IPS DF 19.7 (cell line): Measurements from ENCODE around the gene GUCY2D.

Experiments used
- DNase-seq: peaks from one replicate; pipeline ENCODE4 v3.0.0-alpha.2; 2013; ENCODE audit warnings: low read depth, low spot score

GUCY2D gene

GRCh38 chr17:7992516-7992915, 9.9 kb upstream of the GUCY2D start:
- no peak for DNase-seq

GRCh38 chr17:7992924-7993323, 9.5 kb upstream of the GUCY2D start:
- no peak for DNase-seq

DNA sequence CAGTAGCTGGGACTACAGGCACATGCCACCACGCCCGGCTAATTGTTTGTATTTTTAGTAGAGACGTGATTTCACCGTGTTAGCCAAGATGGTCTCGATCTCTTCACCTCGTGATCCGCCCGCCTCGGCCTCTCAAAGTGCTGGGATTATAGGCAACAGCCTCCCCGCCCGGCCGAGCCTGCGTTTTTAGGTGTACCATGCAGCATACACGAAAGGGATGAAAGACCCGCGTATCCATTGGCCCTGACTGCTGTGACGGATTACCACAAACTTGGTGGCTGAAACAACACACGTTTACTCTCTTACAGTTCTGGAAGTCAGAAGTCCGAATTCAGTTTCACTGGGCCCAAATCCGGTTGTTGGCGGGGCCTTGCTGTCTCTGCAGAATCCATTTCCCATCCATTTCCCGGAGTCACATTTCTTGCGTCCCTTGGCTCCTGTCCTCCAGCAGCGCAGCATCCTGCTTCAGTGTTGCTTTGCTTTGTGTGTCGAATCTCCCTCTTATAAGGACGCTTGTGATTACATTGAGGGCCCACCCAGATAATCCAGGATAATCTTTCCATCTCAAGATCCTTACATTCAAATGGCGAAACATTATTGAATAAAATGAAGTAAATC, 8.3 kb upstream of the GUCY2D start:
- DNase-seq, result no peak

DNA sequence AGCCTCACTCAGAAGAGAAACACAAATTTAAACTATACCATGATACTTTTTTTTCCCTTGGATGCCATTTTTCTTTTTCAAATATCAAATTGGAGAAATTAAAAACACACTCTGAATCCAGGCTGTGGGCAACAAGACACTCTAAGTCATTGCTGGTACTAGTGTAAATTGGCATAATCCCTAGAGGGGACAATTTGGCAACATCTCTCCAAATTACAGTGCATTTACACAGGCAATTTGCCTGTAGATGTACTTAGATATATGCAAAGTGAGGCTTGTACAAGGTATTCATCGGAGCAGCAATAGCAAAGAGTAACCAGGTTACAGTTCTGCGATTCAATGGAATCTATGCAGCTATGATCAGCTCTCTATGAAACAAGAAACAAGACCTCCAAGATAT, 6.7 kb upstream of the GUCY2D start:
- DNase-seq, result no peak

GRCh38 chr17:7997186-7997585, 5.2 kb upstream of the GUCY2D start:
- DNase-seq, result no peak

DNA sequence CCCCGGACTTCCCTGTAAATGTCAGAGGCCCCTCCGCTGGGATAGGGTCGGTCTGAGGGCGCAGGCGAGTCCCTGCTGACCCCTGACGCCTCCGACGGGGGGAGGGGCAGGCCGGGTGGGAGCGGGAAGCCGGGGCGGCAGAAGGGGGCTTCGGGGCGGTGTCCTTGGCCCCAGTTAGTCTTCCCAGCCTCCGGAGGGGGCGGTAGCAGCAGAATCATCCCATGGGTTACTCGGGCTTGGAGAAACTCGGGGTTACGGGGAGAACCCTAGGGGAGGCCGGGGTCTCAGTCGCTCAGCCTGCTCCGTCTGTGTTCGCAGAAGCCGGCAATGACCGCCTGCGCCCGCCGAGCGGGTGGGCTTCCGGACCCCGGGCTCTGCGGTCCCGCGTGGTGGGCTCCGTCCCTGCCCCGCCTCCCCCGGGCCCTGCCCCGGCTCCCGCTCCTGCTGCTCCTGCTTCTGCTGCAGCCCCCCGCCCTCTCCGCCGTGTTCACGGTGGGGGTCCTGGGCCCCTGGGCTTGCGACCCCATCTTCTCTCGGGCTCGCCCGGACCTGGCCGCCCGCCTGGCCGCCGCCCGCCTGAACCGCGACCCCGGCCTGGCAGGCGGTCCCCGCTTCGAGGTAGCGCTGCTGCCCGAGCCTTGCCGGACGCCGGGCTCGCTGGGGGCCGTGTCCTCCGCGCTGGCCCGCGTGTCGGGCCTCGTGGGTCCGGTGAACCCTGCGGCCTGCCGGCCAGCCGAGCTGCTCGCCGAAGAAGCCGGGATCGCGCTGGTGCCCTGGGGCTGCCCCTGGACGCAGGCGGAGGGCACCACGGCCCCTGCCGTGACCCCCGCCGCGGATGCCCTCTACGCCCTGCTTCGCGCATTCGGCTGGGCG, 542 bp downstream of the GUCY2D start:
- DNase-seq, result no peak

- no peak for DNase-seq
These were observed 1.3 kb downstream of the GUCY2D start for GRCh38 chr17:8003594-8004181.

DNA sequence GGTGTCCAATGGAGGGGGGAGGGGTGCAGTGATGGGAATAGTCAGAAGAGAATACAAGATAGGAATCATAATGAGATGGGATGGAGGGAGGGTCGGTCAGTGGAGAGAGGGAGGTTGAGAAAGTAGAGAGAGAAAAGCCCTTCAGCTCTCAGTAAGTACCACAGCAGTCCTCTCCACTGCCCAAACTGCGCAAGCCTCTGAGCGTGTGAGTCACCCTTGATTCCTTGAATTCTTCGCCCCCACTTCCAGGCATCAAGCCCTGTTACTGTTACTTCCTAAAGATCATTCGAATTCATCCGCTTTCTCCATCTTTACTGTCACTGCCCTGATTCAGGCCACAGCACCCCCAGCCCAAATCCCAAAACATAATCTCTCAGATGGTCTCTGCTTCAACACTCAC, 2.5 kb downstream of the GUCY2D start:
- no peak for DNase-seq

DNA sequence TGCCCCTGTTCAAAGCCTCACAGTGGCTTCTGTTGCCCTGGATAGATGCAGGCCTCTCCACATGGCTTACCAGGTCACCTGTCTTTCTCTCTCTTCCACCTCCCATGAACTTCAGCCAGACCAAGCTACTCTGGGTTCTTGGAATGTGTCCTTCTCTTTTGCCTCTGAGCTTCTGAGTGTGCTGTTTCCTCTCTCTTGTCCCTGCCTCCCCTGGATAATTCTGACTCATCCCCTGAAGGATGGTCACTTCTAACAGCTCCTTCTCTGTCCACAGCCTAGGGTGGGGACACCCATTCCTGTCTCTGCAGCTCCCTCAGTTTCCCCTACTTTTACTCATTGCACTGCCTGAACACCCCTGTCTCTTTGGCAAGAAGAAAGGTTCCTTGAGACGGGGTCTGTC, 2.9 kb downstream of the GUCY2D start:
- DNase-seq, result no peak

- no peak for DNase-seq
These were observed 3.7 kb downstream of the GUCY2D start for GRCh38 chr17:8005967-8006730.

DNA sequence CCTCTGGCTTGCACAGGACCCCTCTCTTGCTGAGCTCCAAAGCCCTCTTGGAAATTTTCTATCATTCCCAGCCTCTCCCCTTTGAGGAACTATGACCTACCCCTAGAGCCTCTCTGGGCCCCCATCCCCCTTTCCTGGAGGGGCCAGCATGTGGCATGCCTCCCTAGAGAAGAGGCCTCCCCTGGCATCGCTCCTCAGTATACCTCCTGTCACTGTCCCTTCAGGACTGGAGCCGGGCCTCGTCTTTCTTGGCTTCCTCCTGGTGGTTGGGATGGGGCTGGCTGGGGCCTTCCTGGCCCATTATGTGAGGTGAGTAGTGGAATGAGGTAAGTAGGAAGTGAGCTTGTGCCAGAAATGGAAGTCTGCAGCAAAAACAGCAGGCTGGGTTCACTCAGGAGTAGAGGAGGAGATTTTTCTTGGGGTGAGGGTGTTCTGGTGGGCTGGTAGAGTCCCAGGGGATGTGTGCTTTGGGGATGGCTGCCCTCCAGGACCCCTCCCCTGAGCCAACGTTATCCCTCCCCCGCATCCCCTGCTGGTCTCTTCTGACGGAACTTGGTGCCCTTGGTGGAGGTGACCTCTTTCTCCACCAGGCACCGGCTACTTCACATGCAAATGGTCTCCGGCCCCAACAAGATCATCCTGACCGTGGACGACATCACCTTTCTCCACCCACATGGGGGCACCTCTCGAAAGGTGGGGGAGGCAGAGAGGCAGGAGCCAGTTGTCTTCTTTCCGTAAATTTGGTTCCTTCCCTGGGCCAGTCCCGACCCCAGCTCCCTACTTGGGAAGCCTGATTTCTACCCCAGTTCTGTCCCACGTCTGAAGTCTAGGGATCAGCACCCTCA, 4.6 kb downstream of the GUCY2D start:
- no peak for DNase-seq

DNA sequence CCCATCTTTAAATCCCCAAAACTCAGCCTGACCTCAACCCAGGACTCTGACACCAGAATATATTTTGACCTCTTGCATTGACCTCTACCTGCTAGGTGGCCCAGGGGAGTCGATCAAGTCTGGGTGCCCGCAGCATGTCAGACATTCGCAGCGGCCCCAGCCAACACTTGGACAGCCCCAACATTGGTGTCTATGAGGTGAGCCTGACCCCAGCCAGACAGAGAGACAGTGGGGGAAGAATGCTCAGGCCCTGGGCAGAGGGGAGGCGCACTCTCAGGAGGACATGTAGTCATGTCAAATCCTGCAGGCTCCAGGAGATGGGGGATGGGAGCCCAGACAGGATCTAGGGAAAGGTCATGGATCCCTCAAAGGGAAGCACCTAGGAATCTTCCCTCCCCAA, 5.4 kb downstream of the GUCY2D start:
- DNase-seq, result no peak

DNA sequence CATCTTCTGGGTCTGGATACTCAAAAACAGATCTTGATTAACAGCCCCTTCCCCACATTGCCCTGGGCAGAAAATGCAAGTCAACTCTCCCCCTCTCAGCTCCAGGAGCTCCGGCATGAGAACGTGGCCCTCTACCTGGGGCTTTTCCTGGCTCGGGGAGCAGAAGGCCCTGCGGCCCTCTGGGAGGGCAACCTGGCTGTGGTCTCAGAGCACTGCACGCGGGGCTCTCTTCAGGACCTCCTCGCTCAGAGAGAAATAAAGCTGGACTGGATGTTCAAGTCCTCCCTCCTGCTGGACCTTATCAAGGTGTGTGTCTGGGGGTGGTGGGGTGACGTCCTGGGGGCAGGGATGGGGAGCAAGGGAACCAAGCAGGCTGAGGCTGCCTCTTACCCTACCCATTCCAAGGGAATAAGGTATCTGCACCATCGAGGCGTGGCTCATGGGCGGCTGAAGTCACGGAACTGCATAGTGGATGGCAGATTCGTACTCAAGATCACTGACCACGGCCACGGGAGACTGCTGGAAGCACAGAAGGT, 9.7 kb downstream of the GUCY2D start:
- DNase-seq, result no peak

DNA sequence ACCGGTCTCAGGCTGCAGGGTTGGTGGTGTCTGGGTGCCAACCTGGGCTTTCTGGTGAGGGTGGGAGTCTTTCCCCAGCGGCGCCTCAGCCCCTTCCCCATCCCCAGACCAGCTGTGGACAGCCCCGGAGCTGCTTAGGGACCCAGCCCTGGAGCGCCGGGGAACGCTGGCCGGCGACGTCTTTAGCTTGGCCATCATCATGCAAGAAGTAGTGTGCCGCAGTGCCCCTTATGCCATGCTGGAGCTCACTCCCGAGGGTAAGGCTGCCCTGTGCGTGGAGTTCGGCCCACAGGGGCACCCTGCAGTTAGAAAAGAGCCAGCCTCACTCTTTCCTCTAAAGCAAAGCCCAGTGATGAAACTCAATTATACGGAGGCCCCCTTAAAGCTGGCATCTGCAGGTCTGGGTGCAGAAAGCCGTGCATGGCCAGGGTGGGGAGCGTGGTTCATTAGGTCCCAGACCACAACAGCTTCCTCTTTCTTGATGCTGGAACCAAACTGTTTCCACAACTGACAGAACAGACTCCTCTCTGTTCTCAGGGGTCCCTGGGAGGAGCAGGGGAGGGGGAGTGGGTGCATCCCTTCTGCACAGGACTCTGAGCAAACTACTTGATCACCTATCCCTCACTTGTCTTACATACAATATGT, 10.7 kb downstream of the GUCY2D start:
- DNase-seq, result no peak

DNA sequence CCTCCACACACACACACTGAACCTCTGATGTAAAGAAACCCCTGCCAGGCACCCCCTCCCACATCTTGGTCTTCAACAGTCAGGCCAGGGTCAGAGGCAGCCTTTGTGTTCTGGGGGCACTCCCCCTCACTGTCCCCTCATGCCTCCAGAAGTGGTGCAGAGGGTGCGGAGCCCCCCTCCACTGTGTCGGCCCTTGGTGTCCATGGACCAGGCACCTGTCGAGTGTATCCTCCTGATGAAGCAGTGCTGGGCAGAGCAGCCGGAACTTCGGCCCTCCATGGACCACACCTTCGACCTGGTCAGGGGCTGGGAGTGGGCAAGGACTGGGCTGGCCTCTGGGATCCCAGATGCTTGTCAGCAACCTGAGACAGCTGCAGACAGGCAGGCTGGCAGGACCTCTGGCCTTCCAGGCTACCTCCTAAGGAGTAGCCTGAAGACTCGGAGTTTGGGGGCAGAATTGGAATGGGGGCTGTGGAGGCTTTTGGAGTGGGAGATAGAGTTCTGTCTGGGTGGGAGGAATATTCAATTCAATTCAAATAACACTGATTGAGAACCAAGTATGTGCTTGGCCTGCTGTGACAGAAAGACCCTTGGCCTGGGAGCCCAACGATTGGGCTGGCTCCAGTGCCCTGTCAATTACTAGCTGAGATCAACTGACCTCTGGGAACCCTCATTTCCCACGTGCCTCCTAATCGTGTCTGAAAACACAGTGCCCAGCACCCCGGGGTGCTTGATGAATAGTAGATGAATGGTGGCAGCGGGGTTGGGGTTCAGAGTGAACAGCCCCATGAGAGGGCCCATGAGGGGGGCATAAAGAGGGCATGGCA, 11.5 kb downstream of the GUCY2D start:
- DNase-seq, result no peak

DNA sequence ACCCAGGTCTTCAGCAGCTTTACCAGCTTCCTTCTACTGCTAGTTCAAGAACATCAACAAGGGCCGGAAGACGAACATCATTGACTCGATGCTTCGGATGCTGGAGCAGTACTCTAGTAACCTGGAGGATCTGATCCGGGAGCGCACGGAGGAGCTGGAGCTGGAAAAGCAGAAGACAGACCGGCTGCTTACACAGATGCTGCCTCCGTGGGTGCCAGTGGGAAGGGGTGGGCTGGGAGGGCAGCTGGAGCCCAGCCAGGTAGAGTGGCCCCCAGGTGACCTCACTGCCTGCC, 12.1 kb downstream of the GUCY2D start:
- DNase-seq, result no peak

DNA sequence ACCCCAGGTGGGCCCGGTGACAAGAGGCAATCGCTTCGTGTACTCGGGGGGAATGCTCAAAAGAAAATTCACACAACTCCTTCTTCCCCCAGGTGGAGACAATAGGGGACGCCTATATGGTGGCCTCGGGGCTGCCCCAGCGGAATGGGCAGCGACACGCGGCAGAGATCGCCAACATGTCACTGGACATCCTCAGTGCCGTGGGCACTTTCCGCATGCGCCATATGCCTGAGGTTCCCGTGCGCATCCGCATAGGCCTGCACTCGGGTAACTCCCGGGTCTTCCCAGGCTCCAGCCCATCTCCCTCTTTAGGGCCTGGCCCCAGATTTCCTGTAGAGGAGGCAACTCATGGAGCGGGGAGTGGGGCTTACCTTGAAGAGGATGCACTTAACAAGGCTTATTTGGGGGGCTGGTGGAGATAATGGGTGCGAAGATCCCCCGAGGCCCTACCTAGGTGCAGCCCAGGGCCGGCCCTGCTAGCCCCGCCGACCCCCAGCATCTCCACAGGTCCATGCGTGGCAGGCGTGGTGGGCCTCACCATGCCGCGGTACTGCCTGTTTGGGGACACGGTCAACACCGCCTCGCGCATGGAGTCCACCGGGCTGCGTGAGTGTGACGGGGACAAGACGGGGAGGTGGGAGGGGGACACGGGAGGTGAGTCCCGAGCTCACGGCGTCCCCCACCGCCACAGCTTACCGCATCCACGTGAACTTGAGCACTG, 13.0 kb downstream of the GUCY2D start:
- DNase-seq, result no peak

DNA sequence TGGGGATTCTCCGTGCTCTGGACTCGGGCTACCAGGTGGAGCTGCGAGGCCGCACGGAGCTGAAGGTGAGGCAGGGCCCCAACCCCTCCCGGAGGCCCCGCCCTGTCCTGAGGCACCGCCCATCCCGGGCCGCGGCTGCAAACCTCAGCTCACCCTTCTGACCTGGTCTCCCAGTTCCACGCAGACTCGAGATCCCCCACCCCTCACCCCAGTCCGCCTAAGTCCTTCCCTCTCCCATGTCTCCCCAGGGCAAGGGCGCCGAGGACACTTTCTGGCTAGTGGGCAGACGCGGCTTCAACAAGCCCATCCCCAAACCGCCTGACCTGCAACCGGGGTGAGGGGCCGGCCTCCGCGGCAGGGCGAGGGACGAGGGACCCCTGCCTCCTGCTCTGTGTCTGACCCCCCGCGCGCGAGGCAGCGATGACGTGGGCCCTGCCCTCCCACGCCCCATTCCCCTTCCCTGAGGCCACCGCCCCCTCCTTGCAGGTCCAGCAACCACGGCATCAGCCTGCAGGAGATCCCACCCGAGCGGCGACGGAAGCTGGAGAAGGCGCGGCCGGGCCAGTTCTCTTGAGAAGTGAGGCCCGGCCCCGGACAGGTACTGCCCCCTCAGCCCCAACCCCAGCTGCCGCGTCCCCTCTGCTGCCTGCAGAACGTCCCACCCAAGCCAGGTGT, 13.7 kb downstream of the GUCY2D start:
- no peak for DNase-seq
